ENCODE data around the gene MAMDC2. TPM values are rescaled to one million over a fixed set of nuclear protein-coding genes. Genes with fewer than 3 reads are reported as not detected.

MAMDC2 gene
- total RNA-seq, 1 donor from 2014 or later: 0.60 TPM

DNA sequence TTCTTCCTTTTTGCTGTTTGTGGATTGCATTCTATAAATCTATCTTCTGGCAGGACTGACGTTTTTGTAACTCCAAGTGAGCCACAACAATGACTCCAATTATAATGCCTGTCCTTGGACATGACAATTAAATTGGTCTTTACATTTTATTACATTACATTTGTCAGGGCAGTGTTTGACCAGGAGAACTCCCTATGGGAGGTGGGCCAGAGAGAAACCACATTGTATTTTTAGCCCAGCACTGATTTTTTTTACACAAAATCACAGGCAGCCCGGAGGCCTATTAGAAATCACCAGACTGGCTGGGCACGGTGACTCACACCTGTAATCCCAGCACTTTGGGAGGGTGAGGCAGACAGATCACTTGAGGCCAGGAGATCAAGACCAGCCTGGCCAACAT is 116.0 kb downstream of the MAMDC2 start:
- Mint-ChIP-seq H3K4me3 (ENCODE audit: low read depth) (no peak overlapping the region), H3K27ac (no peak overlapping the region)

DNA sequence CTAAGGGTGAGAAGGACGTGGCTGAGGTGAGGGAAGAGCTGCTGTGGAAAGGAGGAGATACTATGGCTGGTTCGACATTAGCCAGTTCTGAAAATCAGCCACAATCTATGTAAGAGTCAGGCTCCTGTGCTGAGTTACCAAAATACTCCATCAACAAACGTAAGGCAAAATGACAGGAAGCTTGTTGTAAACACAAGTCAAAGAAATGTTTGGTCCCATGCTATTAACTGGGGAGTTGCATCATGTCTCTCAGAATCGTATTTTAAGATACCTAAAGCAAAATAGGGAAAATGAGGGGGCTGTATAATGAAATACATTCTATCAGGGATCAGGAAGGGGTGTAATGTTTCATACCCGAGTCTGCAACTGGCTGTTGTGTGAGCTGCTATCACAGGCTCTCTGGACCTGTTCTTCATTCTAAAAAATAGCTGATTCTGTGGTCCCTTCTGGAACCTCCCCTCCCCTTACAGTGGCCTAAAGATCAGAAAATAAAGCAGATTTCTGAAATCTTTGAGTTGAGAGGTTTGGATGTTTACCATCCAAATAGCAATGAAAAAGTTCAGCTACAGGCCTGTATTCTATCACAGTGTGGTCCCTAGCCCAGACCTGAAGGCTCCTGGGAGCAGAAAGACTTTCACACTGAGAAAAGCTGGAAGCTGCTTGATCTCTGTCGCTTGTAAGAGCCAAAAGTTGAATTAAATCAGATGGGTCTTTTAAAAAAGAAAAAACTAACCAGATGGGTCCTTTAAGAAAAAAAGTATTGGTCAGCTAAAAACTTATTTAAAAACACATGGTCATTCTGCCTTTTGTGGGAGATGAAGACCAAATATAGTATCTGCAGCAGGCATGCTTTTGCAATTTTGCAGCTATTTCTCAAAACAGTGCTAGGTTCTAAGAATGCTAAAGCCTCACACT is 117.3 kb downstream of the MAMDC2 start:
- Mint-ChIP-seq H3K9me3 (ENCODE audit: low read depth) (no peaks in the 10 kb centered on the region), H3K4me1 (ENCODE audit: low read depth) (no peaks in the 10 kb centered on the region), H3K27ac (no peak overlapping the region), H3K36me3 (ENCODE audit: insufficient read depth) (no peaks in the 10 kb centered on the region), H3K4me3 (ENCODE audit: low read depth) (no peak overlapping the region), H3K27me3 (no peaks in the 10 kb centered on the region)
- no peak for DNase-seq (ENCODE audit: low spot score, unreplicated experiment)
- TF ChIP-seq, protein P1, sequence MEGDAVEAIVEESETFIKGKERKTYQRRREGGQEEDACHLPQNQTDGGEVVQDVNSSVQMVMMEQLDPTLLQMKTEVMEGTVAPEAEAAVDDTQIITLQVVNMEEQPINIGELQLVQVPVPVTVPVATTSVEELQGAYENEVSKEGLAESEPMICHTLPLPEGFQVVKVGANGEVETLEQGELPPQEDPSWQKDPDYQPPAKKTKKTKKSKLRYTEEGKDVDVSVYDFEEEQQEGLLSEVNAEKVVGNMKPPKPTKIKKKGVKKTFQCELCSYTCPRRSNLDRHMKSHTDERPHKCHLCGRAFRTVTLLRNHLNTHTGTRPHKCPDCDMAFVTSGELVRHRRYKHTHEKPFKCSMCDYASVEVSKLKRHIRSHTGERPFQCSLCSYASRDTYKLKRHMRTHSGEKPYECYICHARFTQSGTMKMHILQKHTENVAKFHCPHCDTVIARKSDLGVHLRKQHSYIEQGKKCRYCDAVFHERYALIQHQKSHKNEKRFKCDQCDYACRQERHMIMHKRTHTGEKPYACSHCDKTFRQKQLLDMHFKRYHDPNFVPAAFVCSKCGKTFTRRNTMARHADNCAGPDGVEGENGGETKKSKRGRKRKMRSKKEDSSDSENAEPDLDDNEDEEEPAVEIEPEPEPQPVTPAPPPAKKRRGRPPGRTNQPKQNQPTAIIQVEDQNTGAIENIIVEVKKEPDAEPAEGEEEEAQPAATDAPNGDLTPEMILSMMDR (IDR thresholded peaks at IDR 0.05; ENCODE audit: unreplicated experiment): no peak

More for the DNA sequence above, 116.0 kb downstream of the MAMDC2 start:
- no peak for DNase-seq (ENCODE audit: low spot score, unreplicated experiment)
- Mint-ChIP-seq H3K9me3 (ENCODE audit: low read depth) (no peaks in the 10 kb centered on the region), H3K4me1 (ENCODE audit: low read depth) (no peaks in the 10 kb centered on the region), H3K27me3 (peaks cover 3% of the 10 kb centered on the region), H3K36me3 (ENCODE audit: insufficient read depth) (no peaks in the 10 kb centered on the region)
- TF ChIP-seq, protein P1 (IDR thresholded peaks at IDR 0.05; ENCODE audit: unreplicated experiment): no peak

DNA sequence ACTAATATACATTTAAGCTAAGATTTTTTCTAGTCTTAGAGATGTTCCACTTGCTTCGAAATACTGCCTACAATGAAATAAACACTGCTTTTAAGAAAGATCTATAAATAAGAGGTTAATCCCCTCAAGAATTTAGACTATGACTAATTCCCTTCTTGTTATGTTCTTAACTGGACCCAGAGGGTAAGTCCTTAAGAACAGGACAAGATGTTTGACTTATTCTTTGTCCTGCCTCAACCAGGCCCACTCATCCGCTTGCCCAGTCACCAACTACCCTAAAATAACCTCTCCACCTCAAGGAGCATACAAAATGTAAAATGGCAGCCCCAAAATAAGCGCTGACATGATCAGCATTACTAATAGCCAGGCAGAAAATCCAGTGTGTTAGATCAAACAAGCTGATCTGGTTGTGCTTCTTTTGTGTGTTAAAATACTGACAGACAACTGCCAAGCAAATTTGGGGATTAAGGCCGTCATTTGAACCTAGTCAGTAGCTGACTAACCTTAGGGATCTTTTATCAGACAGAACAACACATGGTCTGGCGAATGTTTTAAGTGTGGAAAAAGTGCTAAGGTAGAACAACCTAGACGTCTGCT is 121.5 kb downstream of the MAMDC2 start:
- Mint-ChIP-seq H3K4me1 (ENCODE audit: low read depth) (peaks cover 9% of the 10 kb centered on the region), H3K27ac (no peak overlapping the region), H3K9me3 (ENCODE audit: low read depth) (no peaks in the 10 kb centered on the region), H3K27me3 (no peaks in the 10 kb centered on the region), H3K4me3 (ENCODE audit: low read depth) (no peak overlapping the region), H3K36me3 (ENCODE audit: insufficient read depth) (no peaks in the 10 kb centered on the region)
- TF ChIP-seq, protein P1 (IDR thresholded peaks at IDR 0.05; ENCODE audit: unreplicated experiment): no peak
- no peak for DNase-seq (ENCODE audit: low spot score, unreplicated experiment)

DNA sequence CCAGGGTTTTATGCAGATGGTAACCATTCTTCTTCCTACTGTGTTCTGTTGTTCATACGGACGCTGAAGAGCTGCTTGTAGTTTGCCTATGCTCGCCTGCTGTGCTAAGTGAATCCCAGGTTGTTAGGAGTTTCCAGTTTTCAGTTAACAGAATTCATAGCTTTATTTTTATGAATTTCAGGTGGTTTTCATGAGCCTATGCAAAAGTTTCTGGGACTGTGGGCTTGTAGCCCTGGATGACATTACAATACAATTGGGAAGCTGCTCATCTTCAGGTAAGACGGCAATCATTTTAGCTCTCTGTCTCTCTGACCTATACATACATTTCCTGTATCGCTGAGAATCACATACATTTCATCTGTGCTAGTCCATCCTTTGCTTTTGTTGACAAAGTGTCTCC is 124.9 kb downstream of the MAMDC2 start:
- Mint-ChIP-seq H3K4me1 (ENCODE audit: low read depth) (peaks cover 9% of the 10 kb centered on the region), H3K27ac (no peak overlapping the region), H3K36me3 (ENCODE audit: insufficient read depth) (no peaks in the 10 kb centered on the region), H3K4me3 (ENCODE audit: low read depth) (no peak overlapping the region), H3K27me3 (no peaks in the 10 kb centered on the region), H3K9me3 (ENCODE audit: low read depth) (no peaks in the 10 kb centered on the region)
- DNase-seq (ENCODE audit: low spot score, unreplicated experiment): no peak
- TF ChIP-seq, protein P1 (IDR thresholded peaks at IDR 0.05; ENCODE audit: unreplicated experiment): no peak

DNA sequence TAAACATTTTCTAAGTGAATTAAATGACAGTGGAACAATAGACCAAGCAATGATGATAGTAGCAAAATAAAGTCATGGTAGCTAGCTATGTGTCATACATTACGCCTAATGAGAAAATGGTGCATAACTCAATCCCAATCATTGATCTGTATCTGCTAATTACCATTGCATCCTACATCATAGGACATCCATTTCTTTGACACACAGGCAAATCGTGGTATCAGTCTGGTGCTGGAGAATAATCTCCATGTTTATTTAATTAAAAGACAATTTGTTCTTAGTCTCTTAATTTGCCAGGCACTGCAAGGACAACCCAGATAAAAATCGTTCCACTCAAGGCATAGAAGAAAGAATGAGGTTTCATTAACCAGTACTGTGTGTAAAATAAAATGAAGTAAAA is 125.6 kb downstream of the MAMDC2 start:
- no peaks in the 10 kb centered on the region for H3K27me3 Mint-ChIP-seq
- no peak overlapping the region for H3K4me3 Mint-ChIP-seq (ENCODE audit: low read depth)
- H3K4me1 Mint-ChIP-seq (ENCODE audit: low read depth): peaks cover 9% of the 10 kb centered on the region
- TF ChIP-seq, protein P1 (IDR thresholded peaks at IDR 0.05; ENCODE audit: unreplicated experiment): no peak
- no peak for DNase-seq (ENCODE audit: low spot score, unreplicated experiment)
- H3K36me3 Mint-ChIP-seq (ENCODE audit: insufficient read depth): no peaks in the 10 kb centered on the region
- no peaks in the 10 kb centered on the region for H3K9me3 Mint-ChIP-seq (ENCODE audit: low read depth)
- H3K27ac Mint-ChIP-seq: no peak overlapping the region

Data from progenitor cell of endocrine pancreas (in vitro differentiated cells).